Ramos (cell line): ENCODE data around the gene NCMAP.

Experiments
- in situ Hi-C: fragments of 300-500 bp; cut with MboI; formaldehyde crosslinking; loops from one replicate; pipeline ENCODE4 v1.14.3; 2022; ENCODE audit warnings: low sequenced_read_pairs; ENCODE audit not compliant: unreplicated experiment

NCMAP gene

GRCh38 chr1:24609949-24610517 lies 54.1 kb downstream of the NCMAP start:
- in situ Hi-C loops: no loop called here

- in situ Hi-C loops: no loop called here
Observed at GRCh38 chr1:24619376-24619775, 63.5 kb downstream of the NCMAP start.

- in situ Hi-C loops: no loop called here
Observed at GRCh38 chr1:24620678-24621077, 64.8 kb downstream of the NCMAP start.

- in situ Hi-C loops: no loop called here
Observed at GRCh38 chr1:24621121-24621520, 65.2 kb downstream of the NCMAP start.

GRCh38 chr1:24622218-24622617 lies 66.3 kb downstream of the NCMAP start:
- in situ Hi-C loops: no loop called here

- in situ Hi-C loops: loop anchor here (10.0 kb wide), 1 partner anchor 428 kb away; no protein-coding TSS in a partner anchor
Observed at GRCh38 chr1:24632832-24633175, 76.9 kb downstream of the NCMAP start.

- in situ Hi-C loops: loop anchor here (10.0 kb wide), 1 partner anchor 431 kb away; no protein-coding TSS in a partner anchor
Observed at GRCh38 chr1:24635195-24635843, 79.4 kb downstream of the NCMAP start.

- in situ Hi-C loops: loop anchor here (10.0 kb wide), 1 partner anchor 432 kb away; no protein-coding TSS in a partner anchor
Observed at GRCh38 chr1:24636661-24637357, 80.9 kb downstream of the NCMAP start.

GRCh38 chr1:24639094-24639493 lies 83.2 kb downstream of the NCMAP start:
- in situ Hi-C loops: loop anchor here (10.0 kb wide), 1 partner anchor 434 kb away; no protein-coding TSS in a partner anchor

- in situ Hi-C loops: loop anchor here (10.0 kb wide), 1 partner anchor 435 kb away; no protein-coding TSS in a partner anchor
Observed at GRCh38 chr1:24639881-24640280, 84.0 kb downstream of the NCMAP start.

GRCh38 chr1:24640288-24640687 lies 84.4 kb downstream of the NCMAP start:
- in situ Hi-C loops: no loop called here

- in situ Hi-C loops: no loop called here
Observed at GRCh38 chr1:24641646-24642151, 85.8 kb downstream of the NCMAP start.

GRCh38 chr1:24642481-24643362 lies 86.8 kb downstream of the NCMAP start, which contains the start of gene SRRM1:
TSS of gene SRRM1 (plus strand) at chr1:24643302. CDS start at chr1:24643327, 25 bp downstream.
- in situ Hi-C loops: no loop called here

GRCh38 chr1:24643363-24644099 lies 87.6 kb downstream of the NCMAP start:
- in situ Hi-C loops: no loop called here

- in situ Hi-C loops: no loop called here
Observed at GRCh38 chr1:24644100-24644384, 88.2 kb downstream of the NCMAP start.

GRCh38 chr1:24648919-24649318 lies 93.0 kb downstream of the NCMAP start:
- in situ Hi-C loops: no loop called here

GRCh38 chr1:24652382-24652781 lies 96.5 kb downstream of the NCMAP start:
- in situ Hi-C loops: no loop called here

- in situ Hi-C loops: no loop called here
Observed at GRCh38 chr1:24654010-24654409, 98.1 kb downstream of the NCMAP start.

GRCh38 chr1:24656046-24656445 lies 100.2 kb downstream of the NCMAP start:
- in situ Hi-C loops: no loop called here

GRCh38 chr1:24657781-24658180 lies 101.9 kb downstream of the NCMAP start:
- in situ Hi-C loops: no loop called here
